Psoas muscle (tissue), 8 donors: ENCODE data around the gene EFCAB11. TPM values are rescaled to one million over a fixed set of nuclear protein-coding genes. Genes with fewer than 3 reads are reported as not detected.

Experiments
- ATAC-seq, 4 donors: fragments of 200-7000 bp; cut with Tn5 transposase; one replicate each; pipeline ENCODE4 v1.9.1; 2020; ENCODE audit warnings: moderate library complexity in 3 of 4, mild to moderate bottlenecking in 2 of 4
- DNase-seq, 2 donors: peaks; one replicate each; pipeline ENCODE4 v3.0.0-alpha.2; 2020
- H3K27ac ChIP-seq: fragments of 200-600 bp; one replicate; pipeline ENCODE4 v1.8.0; 2022
- H3K27me3 ChIP-seq, 3 donors: fragments of 200-600 bp in 1 of 3; one replicate each; pipeline versions ENCODE4 v1.6.1 to v1.8.0; 2013 to 2022; ENCODE audit warnings: low read length in 2 of 3, mild to moderate bottlenecking in 2 of 3, moderate library complexity in 1 of 3; ENCODE audit not compliant: insufficient read depth in 3 of 3
- H3K36me3 ChIP-seq, 2 donors: fragments of 200-600 bp in 1 of 2; one replicate each; pipeline versions ENCODE4 v1.6.1 to v1.8.0; 2013 to 2022; ENCODE audit warnings: low read depth in 1 of 2, mild to moderate bottlenecking in 1 of 2, moderate library complexity in 1 of 2; ENCODE audit not compliant: insufficient read depth in 1 of 2
- H3K4me1 ChIP-seq: fragments of 200-600 bp; one replicate; pipeline ENCODE4 v1.8.0; 2022
- H3K4me3 ChIP-seq: fragments of 200-600 bp; one replicate; pipeline ENCODE4 v1.8.0; 2022; ENCODE audit warnings: mild to moderate bottlenecking
- H3K9me3 ChIP-seq: fragments of 200-600 bp; one replicate; pipeline ENCODE4 v1.8.0; 2022
- WGBS, 3 donors: extraction: QIAGEN DNeasy Blood & Tissue Kit; methylation state at CpG; one replicate each; pipeline versions ENCODE4 v1.1.6 to v1.1.7; 2013; 5-methylcytosine and 5-hydroxymethylcytosine counted together
- intact Hi-C, 2 donors: fragments of 100-400 bp; cut with DNase I; formaldehyde crosslinking; loops; one replicate each; pipeline versions ENCODE4 v1.11.0 to v1.14.2; 2022
- polyA plus RNA-seq, 3 donors: library from polyadenylated mRNA; stranded (reverse); fragments of 200-250 nt; gene quantifications; one replicate each; pipeline ENCODE4 v1.2.3, GENCODE V29; 2013
- total RNA-seq, 4 donors: library from RNA; stranded (reverse); fragmentation: NEBNext Ultra II Directional in 2 of 4; extraction: Animal tissue kit (Norgen Biotek cat#: 25700) in 2 of 4; gene quantifications; one replicate each; pipeline versions ENCODE4 v1.2.1 to v1.2.4, GENCODE V29; 2021 to 2023
- TF ChIP-seq, protein P1 (sequence below): fragments of 200-600 bp; IDR thresholded peaks from one replicate; pipeline ENCODE4 v1.8.0; 2022; ENCODE audit warnings: antibody characterized with exemption
- donor health status: healthy with polysubstance abuse.
- donor health status: DM: no; HTN: no; CAD: no; lungs with moderate emphysema.
- donor health status: Bipolar disorder and iron deficiency.
- donor health status: healthy.
- donor health status: DM: yes; HTN: yes; CAD: no.
- donor health status: DM: no; HTN: no; CAD: no.
- donor health status: DM: no; HTN: no; CAD: no.
- donor health status: DM: yes; HTN: yes; CAD: no.

EFCAB11 gene
- total and polyA plus RNA-seq, 7 donors = 0.59 to 5.3 (median 2.4) TPM

DNA sequence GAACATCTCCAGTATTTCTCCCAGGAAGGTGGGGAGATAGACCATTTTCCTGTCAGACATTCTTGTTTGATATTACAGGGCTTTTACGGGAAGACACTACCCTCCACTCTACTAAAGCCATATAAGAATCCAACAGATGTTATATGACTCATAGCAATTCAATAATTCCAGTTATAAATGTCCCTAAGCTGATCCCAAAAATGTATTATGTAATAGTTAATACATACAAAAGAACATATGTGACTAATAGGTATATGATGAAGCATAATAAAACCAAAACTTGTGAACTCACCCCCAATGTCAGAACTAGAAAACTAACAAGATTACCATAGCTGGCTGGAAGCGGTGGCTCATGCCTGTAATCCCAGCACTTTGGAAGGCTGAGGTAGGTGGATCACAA is 84.2 kb downstream of the EFCAB11 start:
- no peaks in the 10 kb centered on the region for H3K4me1 ChIP-seq
- no peaks in the 10 kb centered on the region for H3K27me3 ChIP-seq
- DNase-seq = no peak
- 87 to 96% (median 92%) methylated on average over 2 of the region's 2 CpGs for WGBS, 3 donors
- H3K27ac ChIP-seq = no peak overlapping the region
- H3K36me3 ChIP-seq = no peaks in the 10 kb centered on the region
- no peak overlapping the region for H3K4me3 ChIP-seq
- no peak for ATAC-seq
- intact Hi-C loops = no loop called here
- TF ChIP-seq, protein P1, sequence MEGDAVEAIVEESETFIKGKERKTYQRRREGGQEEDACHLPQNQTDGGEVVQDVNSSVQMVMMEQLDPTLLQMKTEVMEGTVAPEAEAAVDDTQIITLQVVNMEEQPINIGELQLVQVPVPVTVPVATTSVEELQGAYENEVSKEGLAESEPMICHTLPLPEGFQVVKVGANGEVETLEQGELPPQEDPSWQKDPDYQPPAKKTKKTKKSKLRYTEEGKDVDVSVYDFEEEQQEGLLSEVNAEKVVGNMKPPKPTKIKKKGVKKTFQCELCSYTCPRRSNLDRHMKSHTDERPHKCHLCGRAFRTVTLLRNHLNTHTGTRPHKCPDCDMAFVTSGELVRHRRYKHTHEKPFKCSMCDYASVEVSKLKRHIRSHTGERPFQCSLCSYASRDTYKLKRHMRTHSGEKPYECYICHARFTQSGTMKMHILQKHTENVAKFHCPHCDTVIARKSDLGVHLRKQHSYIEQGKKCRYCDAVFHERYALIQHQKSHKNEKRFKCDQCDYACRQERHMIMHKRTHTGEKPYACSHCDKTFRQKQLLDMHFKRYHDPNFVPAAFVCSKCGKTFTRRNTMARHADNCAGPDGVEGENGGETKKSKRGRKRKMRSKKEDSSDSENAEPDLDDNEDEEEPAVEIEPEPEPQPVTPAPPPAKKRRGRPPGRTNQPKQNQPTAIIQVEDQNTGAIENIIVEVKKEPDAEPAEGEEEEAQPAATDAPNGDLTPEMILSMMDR = no peak
- H3K9me3 ChIP-seq = no peaks in the 10 kb centered on the region

- Histone ChIP-seq H3K27me3 (no peaks in the 10 kb centered on the region), H3K4me1 (no peaks in the 10 kb centered on the region), H3K9me3 (no peaks in the 10 kb centered on the region), H3K27ac (no peak overlapping the region), H3K36me3 (no peaks in the 10 kb centered on the region), H3K4me3 (no peak overlapping the region)
- intact Hi-C loops = no loop called here
- ATAC-seq (no peak), DNase-seq (no peak)
- TF ChIP-seq, protein P1 = no peak
- whole genome bisulfite sequencing, 3 donors = 78 to 85% (median 84%) methylated on average over 2 of the region's 2 CpGs
These were observed 84.9 kb downstream of the EFCAB11 start for GRCh38 chr14:89869606-89870005.

DNA sequence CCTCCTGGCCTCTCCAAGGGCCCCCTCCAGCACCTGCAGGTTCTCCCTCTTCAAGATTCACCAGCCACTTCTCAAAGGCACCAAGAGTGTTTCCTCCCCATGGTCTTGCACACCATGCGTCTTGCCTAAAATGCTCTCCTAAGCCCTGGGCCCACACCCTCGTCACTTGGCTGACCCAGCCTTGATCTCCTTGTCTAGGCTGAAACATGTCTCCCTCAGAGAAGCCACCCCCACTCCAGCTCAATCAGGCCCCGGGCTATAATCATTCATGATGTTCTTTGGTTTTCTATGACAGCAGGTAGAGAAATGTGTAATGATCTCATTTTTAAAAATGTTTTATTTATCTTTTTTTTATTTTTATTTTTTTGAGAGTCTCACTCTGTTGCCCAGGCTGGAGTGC is 88.1 kb downstream of the EFCAB11 start:
- TF ChIP-seq, protein P1 = no peak
- DNase-seq = no peak
- no peak for ATAC-seq
- Histone ChIP-seq H3K4me1 (no peaks in the 10 kb centered on the region), H3K27ac (no peak overlapping the region), H3K36me3 (no peaks in the 10 kb centered on the region), H3K4me3 (no peak overlapping the region), H3K9me3 (no peaks in the 10 kb centered on the region), H3K27me3 (no peaks in the 10 kb centered on the region)
- WGBS, 3 donors = 84 to 93% (median 92%) methylated on average over 3 of the region's 3 CpGs
- intact Hi-C loops = no loop called here

DNA sequence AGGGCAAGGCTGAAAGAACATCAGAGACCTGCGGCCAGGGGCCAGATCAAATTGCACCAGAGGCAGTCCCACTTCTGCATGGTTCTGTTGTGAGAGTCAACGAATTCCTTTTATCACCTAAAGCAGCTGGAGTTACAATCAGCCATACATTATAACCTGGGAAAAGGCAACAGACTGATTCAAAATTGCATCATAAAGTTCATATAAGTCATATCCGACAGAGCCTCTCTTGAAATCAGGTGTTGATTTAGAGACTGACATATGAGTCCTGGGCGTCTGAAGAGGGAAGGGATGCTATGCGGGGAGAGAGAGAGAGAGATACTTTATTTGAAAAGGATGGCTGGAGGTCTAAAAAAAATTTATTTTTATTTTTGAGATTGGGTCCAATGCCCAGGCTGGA is 89.4 kb downstream of the EFCAB11 start:
- H3K36me3 ChIP-seq = no peaks in the 10 kb centered on the region
- no peak overlapping the region for H3K27ac ChIP-seq
- H3K4me1 ChIP-seq = no peaks in the 10 kb centered on the region
- no peaks in the 10 kb centered on the region for H3K27me3 ChIP-seq
- DNase-seq = no peak
- no peak for ATAC-seq
- intact Hi-C loops = no loop called here
- H3K4me3 ChIP-seq = no peak overlapping the region
- no peaks in the 10 kb centered on the region for H3K9me3 ChIP-seq
- 62 to 84% (median 71%) methylated on average over 5 of the region's 5 CpGs for WGBS, 3 donors
- TF ChIP-seq, protein P1 = no peak

DNA sequence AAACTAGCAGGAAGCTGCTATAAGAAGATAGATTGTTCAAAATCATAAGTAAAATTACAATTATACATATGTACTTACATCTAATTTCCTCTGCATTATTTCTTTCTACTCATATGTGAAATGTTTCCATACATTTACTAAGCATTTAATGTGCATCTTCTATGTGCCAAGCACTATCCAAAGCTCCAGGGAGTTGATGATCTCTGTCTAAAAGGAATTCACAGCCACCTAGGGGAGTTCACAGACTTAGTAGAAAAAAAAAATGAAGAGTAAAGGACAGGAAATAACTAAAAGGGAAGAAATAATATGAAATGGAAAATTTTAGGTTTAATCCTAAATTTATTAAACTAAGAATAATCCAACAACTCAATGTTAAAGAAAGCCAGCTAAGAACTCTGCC is 91.7 kb downstream of the EFCAB11 start:
- TF ChIP-seq, protein P1 = no peak
- Histone ChIP-seq H3K36me3 (no peaks in the 10 kb centered on the region), H3K9me3 (no peaks in the 10 kb centered on the region), H3K27me3 (no peaks in the 10 kb centered on the region), H3K4me1 (no peaks in the 10 kb centered on the region), H3K27ac (no peak overlapping the region), H3K4me3 (no peak overlapping the region)
- DNase-seq = no peak
- ATAC-seq = no peak
- intact Hi-C loops = no loop called here
